NCI-H187 treated with DMSO at 0.1 percent for 48 hours (cell line): ENCODE measurements around the gene PSME3.

Experiments used
- DNase-seq: peaks from one replicate; lab custom pipeline; 2025; lab: John Stamatoyannopoulos, UW

PSME3 gene

DNA sequence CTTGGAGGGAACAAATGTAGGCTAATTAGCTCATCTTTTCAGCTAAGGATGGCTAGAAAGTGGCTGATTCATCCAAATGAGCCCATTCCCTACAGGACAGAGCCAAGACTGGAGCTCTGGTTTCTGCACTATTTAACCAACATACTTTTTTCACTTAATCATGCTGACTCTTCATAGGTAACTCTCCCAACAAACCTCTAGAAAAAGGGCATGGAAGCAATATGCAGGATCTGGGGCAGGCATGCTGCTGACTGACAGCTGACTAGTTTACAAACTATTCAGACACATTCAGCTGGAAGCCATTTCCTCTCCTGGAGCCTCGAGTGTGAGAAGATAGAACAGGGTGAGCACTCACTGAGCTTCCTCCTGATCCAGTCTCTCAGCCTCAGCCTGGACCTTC lies 15.3 kb upstream of the PSME3 start:
- DNase-seq = no peak

DNA sequence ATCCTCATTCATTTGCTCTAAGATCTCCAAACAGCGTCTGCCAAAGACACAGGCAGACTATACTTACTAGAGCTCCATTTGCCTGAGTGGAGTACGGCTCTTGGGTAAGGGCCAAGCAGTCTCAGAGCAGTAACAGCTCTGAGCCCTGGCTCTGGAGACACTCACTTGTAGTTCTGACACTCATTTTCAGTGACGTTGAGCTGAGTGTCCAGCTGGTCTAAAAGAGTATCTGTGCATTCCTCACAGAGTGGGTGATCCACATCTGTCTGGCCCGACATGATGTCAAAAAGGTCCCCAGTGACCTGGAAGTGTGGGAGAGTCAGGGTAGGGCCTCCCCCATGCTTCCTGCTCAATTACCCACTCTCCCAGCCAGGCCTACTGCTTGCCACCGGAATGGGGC lies 14.8 kb upstream of the PSME3 start:
- DNase-seq = no peak

DNA sequence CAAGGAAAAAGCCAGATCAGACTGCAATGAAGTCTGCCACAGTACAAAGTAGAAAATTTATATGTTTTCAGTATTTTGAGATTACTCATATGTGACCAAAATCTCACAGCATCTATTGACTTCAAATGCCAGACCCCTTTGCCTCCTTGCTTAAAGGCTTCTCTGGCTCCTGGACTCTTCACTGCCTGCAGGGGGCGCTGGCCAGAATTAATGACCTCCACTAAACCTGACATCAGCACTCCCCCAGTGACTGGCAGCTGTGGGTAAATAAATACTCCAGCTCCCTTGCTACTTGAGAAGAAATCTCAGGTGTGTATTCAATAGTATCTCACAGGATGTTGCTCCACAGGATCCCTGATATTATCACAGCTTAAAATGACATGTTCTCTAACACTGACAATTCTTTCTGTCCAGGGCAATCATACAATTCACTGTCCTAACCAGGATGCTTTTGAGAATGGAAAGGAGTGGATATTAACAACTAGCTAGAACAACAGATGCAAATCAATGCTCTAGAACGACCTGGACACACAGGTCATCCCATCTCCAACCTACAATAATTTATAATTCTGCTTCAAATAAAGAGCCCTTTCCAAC lies 13.2 kb upstream of the PSME3 start:
- no peak for DNase-seq

DNA sequence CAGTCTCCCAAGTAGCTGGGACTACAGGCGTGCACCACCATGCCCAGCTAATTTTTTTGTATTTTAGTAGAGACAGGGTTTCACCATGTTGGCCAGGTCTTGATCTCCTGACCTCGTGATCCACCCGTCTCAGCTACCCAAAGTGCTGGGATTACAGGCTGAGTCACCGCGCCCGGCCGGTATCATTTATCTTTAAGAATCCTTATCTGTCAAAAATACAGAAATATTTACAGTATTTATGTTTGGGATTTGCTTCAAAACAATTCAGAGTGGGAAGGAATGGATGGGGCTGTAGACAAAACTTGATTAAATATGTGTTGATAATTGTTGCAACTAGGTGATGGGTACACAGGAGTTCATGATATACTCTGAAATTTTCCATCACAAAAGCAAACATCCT lies 12.0 kb upstream of the PSME3 start:
- DNase-seq = no peak

GRCh38 chr17:42827472-42827871 lies 5.7 kb upstream of the PSME3 start:
- no peak for DNase-seq

GRCh38 chr17:42830971-42831370 lies 2.2 kb upstream of the PSME3 start:
- no peak for DNase-seq

DNA sequence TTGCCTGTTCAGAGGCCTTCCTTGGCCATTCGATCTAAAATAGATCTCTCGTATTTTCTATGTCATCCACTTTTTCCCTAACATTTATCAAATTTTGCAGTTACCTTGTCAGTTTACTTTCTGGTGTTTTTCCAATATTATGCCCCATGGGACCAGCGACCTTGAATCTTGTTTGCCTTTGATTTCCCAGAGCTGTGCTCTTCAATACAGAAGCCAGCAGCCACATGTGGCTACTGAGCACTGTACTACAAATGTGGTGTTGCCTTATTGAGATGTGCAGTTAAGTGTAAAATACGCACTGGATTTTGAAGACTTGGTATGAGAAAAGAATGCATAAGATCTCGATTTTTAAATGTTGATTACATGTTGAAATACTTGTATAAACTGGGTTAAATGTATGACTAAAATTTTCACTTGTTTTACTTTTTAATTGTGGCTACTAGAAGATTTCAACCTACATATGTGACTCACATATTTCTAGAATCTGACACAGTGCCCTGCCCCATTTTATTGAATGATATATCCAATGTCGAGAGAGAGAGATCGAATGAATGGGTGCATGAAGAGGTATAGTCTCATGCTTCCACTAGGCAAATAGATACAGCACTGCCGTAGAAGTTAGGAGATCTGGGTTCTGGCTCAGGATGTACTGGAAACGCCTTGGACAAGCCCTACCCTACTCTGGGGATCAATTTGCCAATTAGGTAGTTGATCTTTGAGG lies 824 bp upstream of the PSME3 start:
- no peak for DNase-seq

DNA sequence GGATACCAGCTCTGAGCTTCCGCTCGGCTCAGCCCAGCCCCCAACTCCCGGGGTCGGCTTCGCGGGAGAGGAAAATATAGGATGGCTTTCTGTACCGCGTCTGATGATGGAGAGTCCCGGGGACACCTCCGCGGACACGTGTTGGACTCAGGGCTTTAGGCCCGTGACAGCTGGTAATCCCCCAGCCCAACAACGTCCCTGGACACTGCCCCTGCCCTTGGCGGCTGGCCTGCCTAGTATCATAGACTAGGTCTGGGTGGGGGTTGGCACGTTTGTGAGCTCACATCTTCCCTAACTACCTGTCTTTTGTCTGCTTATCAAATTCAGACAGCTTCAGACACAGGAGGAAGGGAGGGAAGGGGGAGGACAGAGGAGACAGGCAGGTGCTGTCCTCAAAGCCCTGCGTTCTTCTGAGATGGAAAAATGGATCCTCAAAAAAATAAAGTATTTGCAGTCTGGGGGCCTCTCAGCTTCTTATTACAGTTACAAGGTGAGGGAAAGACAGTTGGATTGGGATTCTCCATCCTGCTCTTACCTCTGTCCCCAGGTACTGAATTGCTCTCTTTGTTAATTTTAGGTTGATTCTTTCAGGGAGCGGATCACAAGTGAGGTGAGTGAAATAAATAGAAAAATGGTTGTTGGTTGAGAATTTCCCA lies 698 bp downstream of the PSME3 start:
- DNase-seq = no peak

- no peak for DNase-seq
Observed at GRCh38 chr17:42835732-42836131, 2.5 kb downstream of the PSME3 start.

DNA sequence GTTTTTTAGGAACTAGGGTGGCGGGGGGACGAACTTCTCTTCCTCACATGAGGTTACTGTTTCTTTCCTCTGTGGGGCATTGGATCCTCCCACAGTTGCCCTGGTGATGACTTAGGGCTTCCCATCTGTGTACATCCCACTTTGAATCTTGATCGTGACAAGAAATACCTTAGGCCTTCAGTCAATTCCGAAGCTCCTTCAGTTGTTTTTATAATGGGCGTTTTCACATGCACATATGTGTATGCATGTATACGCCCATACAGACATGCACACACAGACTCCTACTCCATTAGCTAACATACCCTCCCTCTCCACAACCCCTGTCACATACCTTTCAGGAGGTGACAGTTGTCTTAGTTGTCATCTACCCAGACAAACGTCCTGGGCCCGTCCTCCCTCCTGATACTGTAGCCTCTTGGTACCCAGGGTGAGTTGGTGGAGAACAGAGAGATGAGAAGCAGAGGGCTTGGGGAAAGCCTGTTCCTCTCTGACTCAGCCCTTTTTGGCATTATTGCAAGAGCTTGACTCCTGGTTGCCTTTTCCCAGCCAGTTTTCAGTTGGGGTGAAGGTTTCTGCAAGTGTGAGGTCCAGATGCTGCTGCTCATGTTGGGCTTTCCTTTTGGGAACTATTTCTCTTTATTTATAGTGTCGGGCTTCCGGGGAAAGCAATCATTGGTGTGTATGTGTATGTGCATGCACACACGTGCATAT lies 8.9 kb downstream of the PSME3 start:
- no peak for DNase-seq

GRCh38 chr17:42843358-42843934 lies 10.2 kb downstream of the PSME3 start:
- no peak for DNase-seq

- no peak for DNase-seq
Observed at GRCh38 chr17:42844271-42844670, 11.1 kb downstream of the PSME3 start, which contains the start of gene AOC2. Gene AOC2 (plus strand): TSS chr17:42844580. CDS start chr17:42844627, 47 bp downstream.

- no peak for DNase-seq
Observed at GRCh38 chr17:42844761-42845555, 11.8 kb downstream of the PSME3 start.

GRCh38 chr17:42845556-42845917 lies 12.3 kb downstream of the PSME3 start:
- no peak for DNase-seq

- DNase-seq = no peak
Observed at GRCh38 chr17:42845918-42846593, 12.9 kb downstream of the PSME3 start.

GRCh38 chr17:42846594-42847280 lies 13.5 kb downstream of the PSME3 start:
- no peak for DNase-seq

GRCh38 chr17:42848093-42848492 lies 14.9 kb downstream of the PSME3 start:
- no peak for DNase-seq

DNA sequence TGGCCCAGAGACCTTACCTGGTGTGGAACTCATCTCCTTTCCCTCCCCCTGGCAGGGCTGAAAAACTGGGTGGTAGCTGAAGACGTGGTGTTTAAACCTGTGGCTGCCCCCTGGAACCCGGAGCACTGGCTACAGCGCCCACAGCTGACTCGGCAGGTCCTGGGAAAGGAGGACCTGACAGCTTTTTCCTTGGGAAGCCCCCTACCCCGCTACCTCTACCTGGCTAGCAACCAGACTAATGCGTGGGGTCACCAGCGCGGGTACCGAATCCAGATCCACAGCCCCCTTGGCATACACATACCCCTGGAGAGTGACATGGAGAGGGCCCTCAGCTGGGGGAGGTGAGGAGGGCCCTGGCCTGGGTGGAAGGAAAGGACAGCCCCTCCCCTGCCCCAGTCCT lies 15.8 kb downstream of the PSME3 start:
- no peak for DNase-seq

GRCh38 chr17:42849451-42850181 lies 16.4 kb downstream of the PSME3 start:
- no peak for DNase-seq

DNA sequence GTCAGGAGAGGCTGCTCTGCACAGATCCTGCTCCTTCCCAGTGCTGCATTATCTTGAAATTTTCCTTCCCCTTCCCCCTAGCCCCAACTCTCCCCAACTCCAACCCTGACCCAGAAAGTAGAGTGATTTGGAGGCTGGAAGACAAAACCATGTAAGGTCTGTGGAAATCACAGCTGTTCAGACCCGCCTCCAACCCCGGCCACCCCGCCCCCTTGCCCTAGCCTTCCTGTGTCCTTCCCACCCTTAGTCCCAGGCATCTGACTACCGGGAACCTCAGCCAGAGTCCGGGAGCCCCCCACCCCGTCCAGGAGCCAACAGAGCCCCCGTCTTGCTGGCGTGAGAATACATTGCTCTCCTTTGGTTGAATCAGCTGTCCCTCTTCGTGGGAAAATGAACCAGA lies 17.8 kb downstream of the PSME3 start, which contains the start of gene AOC3:
AOC3 (plus strand) TSS at position 246 of the 400 bp plus-strand sequence; CDS start at position 391, 145 bp downstream.
- DNase-seq = no peak
